Activated CD8-positive, alpha-beta T cell treated with anti-CD3 and anti-CD28 coated beads for 36 hours (primary cell): Measurements from ENCODE around the gene BNC2. TPM values are rescaled to one million over a fixed set of nuclear protein-coding genes. Genes with fewer than 3 reads are reported as not detected.
A peak's percentile ranks its signal among the peaks of the same experiment; 100 is the strongest.

ENCODE experiments used
- ATAC-seq: fragments of 200-7000 bp; cut with Tn5 transposase; one replicate; pipeline ENCODE4 v1.10.0; 2021; ENCODE audit warnings: mild to moderate bottlenecking, moderate library complexity
- CTCF ChIA-PET: fragments of 350-600 bp; sonication (Branson Sonifier 250); formaldehyde crosslinking; loops from one replicate; lab custom pipeline; 2021; ENCODE audit warnings: antibody characterized with exemption; lab: Charles Lee
- POLR2A ChIA-PET: fragments of 350-600 bp; sonication (Branson Sonifier 250); formaldehyde crosslinking; loops from one replicate; lab custom pipeline; 2021; ENCODE audit warnings: antibody characterized with exemption; lab: Charles Lee
- DNase-seq: peaks from one replicate; pipeline ENCODE4 v3.0.0-alpha.2; 2020
- H3K27ac Mint-ChIP-seq: one replicate; pipeline ENCODE4 v1.8.0; 2021; ENCODE audit warnings: mild to moderate bottlenecking, mixed read lengths
- H3K27me3 Mint-ChIP-seq: one replicate; pipeline ENCODE4 v1.8.0; 2021; ENCODE audit warnings: mixed read lengths
- H3K36me3 Mint-ChIP-seq: one replicate; pipeline ENCODE4 v1.8.0; 2021; ENCODE audit warnings: low read depth, mixed read lengths
- H3K4me1 Mint-ChIP-seq: one replicate; pipeline ENCODE4 v1.8.0; 2021; ENCODE audit warnings: low read depth, mixed read lengths
- H3K4me3 Mint-ChIP-seq: one replicate; pipeline ENCODE4 v1.8.0; 2021; ENCODE audit warnings: mild to moderate bottlenecking, moderate library complexity, mixed read lengths
- H3K9me3 Mint-ChIP-seq: one replicate; pipeline ENCODE4 v1.8.0; 2021; ENCODE audit warnings: mixed read lengths
- intact Hi-C: fragments of 100-400 bp; cut with micrococcal nuclease; formaldehyde crosslinking; loops from one replicate; pipeline ENCODE4 v1.10.0; 2022
- total RNA-seq, 2 experiments: library from RNA; stranded (reverse); gene quantifications; one replicate each; pipeline ENCODE4 v1.2.3, GENCODE V29; 2021
- TF ChIP-seq, protein P1 (sequence below): fragments of 200-600 bp; IDR thresholded peaks from one replicate; pipeline ENCODE4 v1.8.0; 2022; ENCODE audit warnings: antibody characterized with exemption, mild to moderate bottlenecking

The BNC2 gene
- total RNA-seq, 2 experiments from 2014 or later: not detected

DNA sequence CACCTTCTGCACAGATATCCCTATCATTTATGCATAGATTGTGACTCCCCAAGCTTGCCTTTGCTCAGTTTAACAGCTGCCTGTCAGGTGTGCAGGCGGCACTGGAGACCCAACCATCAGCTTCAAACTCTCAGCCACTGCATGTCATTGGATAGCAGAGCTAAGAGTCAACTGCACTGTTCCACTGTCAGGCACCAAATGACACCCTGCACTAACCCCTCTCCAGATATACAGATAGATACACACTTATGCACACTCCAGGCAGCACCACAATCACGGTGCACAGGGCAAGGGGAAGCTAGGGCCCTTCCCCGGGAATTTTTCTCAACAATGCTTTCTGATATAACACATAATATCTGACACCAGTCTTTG is 142.3 kb downstream of the BNC2 start:
- ChIA-PET POLR2A (no interaction called here), CTCF (no interaction called here)
- H3K4me3 Mint-ChIP-seq: no peak overlapping the region
- H3K27me3 Mint-ChIP-seq: peaks cover 32% of the 10 kb centered on the region
- H3K36me3 Mint-ChIP-seq: no peaks in the 10 kb centered on the region
- H3K4me1 Mint-ChIP-seq: peaks cover 7% of the 10 kb centered on the region
- no peaks in the 10 kb centered on the region for H3K9me3 Mint-ChIP-seq
- intact Hi-C loops: no loop called here
- TF ChIP-seq, protein P1, sequence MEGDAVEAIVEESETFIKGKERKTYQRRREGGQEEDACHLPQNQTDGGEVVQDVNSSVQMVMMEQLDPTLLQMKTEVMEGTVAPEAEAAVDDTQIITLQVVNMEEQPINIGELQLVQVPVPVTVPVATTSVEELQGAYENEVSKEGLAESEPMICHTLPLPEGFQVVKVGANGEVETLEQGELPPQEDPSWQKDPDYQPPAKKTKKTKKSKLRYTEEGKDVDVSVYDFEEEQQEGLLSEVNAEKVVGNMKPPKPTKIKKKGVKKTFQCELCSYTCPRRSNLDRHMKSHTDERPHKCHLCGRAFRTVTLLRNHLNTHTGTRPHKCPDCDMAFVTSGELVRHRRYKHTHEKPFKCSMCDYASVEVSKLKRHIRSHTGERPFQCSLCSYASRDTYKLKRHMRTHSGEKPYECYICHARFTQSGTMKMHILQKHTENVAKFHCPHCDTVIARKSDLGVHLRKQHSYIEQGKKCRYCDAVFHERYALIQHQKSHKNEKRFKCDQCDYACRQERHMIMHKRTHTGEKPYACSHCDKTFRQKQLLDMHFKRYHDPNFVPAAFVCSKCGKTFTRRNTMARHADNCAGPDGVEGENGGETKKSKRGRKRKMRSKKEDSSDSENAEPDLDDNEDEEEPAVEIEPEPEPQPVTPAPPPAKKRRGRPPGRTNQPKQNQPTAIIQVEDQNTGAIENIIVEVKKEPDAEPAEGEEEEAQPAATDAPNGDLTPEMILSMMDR: no peak
- DNase-seq (no peak), ATAC-seq (no peak)
- no peak overlapping the region for H3K27ac Mint-ChIP-seq

DNA sequence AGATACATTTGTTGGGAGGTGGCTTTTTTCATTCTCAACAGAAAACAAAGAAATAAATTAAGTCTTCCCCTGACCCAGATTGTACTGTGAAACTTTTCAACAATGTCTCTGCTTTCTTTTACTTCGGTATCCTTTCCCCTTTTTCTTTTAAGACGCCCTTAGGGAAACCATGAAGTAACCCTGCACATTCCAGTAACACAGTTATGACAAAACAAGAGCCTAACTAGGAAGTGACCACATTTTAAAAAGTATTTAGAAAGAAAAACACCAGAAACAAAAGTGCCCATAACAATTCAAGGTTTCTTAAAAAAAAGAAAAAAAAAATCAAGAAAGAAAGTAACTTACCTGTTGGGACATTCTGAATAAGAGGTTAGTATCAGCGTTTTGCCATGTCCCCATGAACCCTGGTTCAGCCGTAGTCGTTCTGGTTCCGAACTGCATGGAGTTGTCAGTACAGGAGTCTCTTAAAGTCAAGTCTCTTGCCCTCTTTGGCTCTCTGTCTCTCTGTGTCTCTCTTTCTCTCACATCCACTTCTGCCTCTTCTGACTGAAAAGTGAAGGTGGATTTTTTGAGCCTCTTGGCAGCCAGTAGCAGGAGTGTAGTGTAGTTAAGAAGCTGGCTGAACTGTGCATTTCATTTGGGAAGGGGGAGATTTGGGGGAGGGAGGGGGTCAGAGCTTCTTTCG is 142.9 kb downstream of the BNC2 start:
- Mint-ChIP-seq H3K27me3 (peaks cover 32% of the 10 kb centered on the region), H3K36me3 (no peaks in the 10 kb centered on the region), H3K4me3 (no peak overlapping the region), H3K9me3 (no peaks in the 10 kb centered on the region), H3K27ac (no peak overlapping the region), H3K4me1 (peaks cover 7% of the 10 kb centered on the region)
- intact Hi-C loops: no loop called here
- CTCF ChIA-PET: no interaction called here
- TF ChIP-seq, protein P1: no peak
- no peak for ATAC-seq
- no peak for DNase-seq
- POLR2A ChIA-PET: no interaction called here

DNA sequence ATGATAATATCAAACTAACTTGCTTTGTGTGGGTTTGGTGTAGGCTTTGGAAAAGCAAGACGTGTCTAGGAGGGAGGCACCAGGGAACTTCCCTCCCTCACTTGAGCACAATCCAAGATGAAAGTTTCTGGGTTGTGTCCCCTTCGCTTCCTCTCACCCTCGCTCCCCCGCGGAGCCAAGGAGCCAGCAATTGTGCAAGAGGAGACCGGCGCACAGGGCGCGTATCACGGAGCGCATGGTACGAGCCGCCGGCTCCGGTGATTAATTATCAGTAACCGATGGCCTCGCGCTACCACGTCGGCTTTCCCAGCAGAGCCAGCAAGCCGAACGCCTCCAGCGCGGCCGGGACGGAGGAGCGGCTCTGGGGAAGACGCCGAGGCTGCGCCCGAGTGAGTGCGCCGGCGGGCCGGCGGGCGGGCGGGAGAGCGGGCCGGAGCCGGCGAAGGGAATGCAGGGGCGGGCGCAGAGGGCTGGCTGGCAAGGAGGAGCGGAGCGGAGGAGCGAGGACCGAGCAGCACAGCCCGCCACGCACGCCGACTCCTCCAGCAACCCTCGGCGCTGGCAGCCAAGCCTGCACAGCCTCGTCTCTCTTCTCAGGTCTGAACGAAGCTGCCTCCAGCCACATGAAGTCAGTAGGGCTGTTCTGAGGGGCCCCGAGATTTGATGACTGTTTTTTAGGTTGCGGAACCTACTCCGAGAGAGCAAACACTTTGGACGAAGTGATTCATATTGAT is 143.6 kb downstream of the BNC2 start:
- intact Hi-C loops: no loop called here
- Mint-ChIP-seq H3K4me3 (no peak overlapping the region), H3K4me1 (peaks cover 7% of the 10 kb centered on the region), H3K27ac (no peak overlapping the region), H3K27me3 (peaks cover 32% of the 10 kb centered on the region), H3K36me3 (no peaks in the 10 kb centered on the region), H3K9me3 (no peaks in the 10 kb centered on the region)
- POLR2A ChIA-PET: no interaction called here
- CTCF ChIA-PET: no interaction called here
- ATAC-seq: peak; percentile 13
- DNase-seq: peak; percentile 7
- TF ChIP-seq, protein P1: no peak

DNA sequence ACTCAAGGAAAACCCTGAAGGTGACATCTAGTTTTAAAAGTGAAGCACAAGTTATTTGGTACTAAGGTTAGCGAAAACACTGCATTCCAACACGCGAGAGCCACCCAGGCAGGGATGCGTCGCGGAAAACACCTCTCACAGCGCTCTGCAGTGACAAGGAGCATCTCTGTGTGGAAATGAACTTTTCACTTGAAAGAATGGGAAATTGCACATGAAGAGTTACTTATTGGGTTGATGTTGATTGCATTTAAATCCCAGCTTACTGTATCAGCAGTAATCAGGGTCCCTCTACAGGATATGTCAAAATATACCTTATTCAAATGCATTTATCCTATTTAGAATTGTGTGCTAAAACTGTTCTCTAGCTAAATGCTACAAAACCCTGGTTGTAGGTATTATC is 144.4 kb downstream of the BNC2 start:
- intact Hi-C loops: no loop called here

More for the DNA sequence above, 144.4 kb downstream of the BNC2 start:
- no peak overlapping the region for H3K27ac Mint-ChIP-seq
- ChIA-PET POLR2A (no interaction called here), CTCF (interaction anchor here (0.9 kb wide), 1 partner anchor 8 kb away, joined by 4 read pairs; no protein-coding TSS in a partner anchor)
- TF ChIP-seq, protein P1: no peak
- peaks cover 7% of the 10 kb centered on the region for H3K4me1 Mint-ChIP-seq
- ATAC-seq (no peak), DNase-seq (no peak)
- peaks cover 34% of the 10 kb centered on the region for H3K27me3 Mint-ChIP-seq
- H3K4me3 Mint-ChIP-seq: no peak overlapping the region
- H3K36me3 Mint-ChIP-seq: no peaks in the 10 kb centered on the region
- H3K9me3 Mint-ChIP-seq: no peaks in the 10 kb centered on the region
